GM18867 (cell line): Measurements from ENCODE around the gene PPP2R1B.
"Not testable (repeated sequence)": the region's sequence is repeated elsewhere in the genome, so short reads cannot be mapped to it uniquely, and the experiment has no call there.

Source experiments
- ATAC-seq: cut with Tn5 transposase; IDR thresholded peaks from one replicate; pipeline ENCODE4 v1.9.1; 2021; ENCODE audit warnings: mild to moderate bottlenecking, moderate library complexity; ENCODE audit not compliant: unreplicated experiment

PPP2R1B gene

GRCh38 chr11:111784311-111784710 is 18.1 kb upstream of the PPP2R1B start:
- ATAC-seq, result not testable (repeated sequence)

GRCh38 chr11:111782109-111782741 is 16.0 kb upstream of the PPP2R1B start:
- no peak for ATAC-seq

- ATAC-seq, result no peak
Observed at GRCh38 chr11:111779118-111779517, 12.9 kb upstream of the PPP2R1B start.

GRCh38 chr11:111778047-111778558 is 11.9 kb upstream of the PPP2R1B start:
- ATAC-seq, result no peak

GRCh38 chr11:111777094-111778046 is 11.2 kb upstream of the PPP2R1B start:
- ATAC-seq, result peak; percentile 65

GRCh38 chr11:111776398-111777093 is 10.4 kb upstream of the PPP2R1B start:
- ATAC-seq, result peak; percentile 96

- ATAC-seq, result no peak
Observed at GRCh38 chr11:111774955-111775710, 8.9 kb upstream of the PPP2R1B start.

GRCh38 chr11:111772535-111772934 is 6.3 kb upstream of the PPP2R1B start:
- ATAC-seq, result no peak

GRCh38 chr11:111771205-111771604 is 5.0 kb upstream of the PPP2R1B start:
- not testable (repeated sequence) for ATAC-seq

GRCh38 chr11:111770581-111771134 is 4.5 kb upstream of the PPP2R1B start:
- no peak for ATAC-seq

GRCh38 chr11:111766834-111767142 is 599 bp upstream of the PPP2R1B start:
- no peak for ATAC-seq

GRCh38 chr11:111765320-111765983 is 737 bp downstream of the PPP2R1B start:
- peak; percentile 44 for ATAC-seq

- ATAC-seq, result no peak
Observed at GRCh38 chr11:111764621-111765020, 1.6 kb downstream of the PPP2R1B start.

GRCh38 chr11:111762981-111763643 is 3.1 kb downstream of the PPP2R1B start:
- no peak for ATAC-seq

GRCh38 chr11:111762526-111762925 is 3.7 kb downstream of the PPP2R1B start:
- ATAC-seq, result no peak

- no peak for ATAC-seq
Observed at GRCh38 chr11:111761036-111761435, 5.2 kb downstream of the PPP2R1B start.

GRCh38 chr11:111759778-111760407 is 6.3 kb downstream of the PPP2R1B start:
- ATAC-seq, result no peak

- no peak for ATAC-seq
Observed at GRCh38 chr11:111759376-111759775, 6.8 kb downstream of the PPP2R1B start.

GRCh38 chr11:111756097-111756496 is 10.1 kb downstream of the PPP2R1B start:
- ATAC-seq, result no peak
